ENCODE measurements around the gene KRTAP10-7. TPM values are rescaled to one million over a fixed set of nuclear protein-coding genes. Genes with fewer than 3 reads are reported as not detected.

The KRTAP10-7 gene
- total RNA-seq, 1 experiment from 2014 or later = not detected

Other genes with a start within 250 kb of the KRTAP10-7 start
- 0.60 TPM in 1 of 2 replicates, not detected in the other for gene TRPM2, start 247.0 kb upstream of the KRTAP10-7 start, total RNA-seq (2014; rRNA removed; shearing (Covaris generic))
- 0.08 and 0.10 TPM in 2 replicates for gene LRRC3, start 145.1 kb upstream of the KRTAP10-7 start, total RNA-seq (2014; rRNA removed; shearing (Covaris generic))
- not detected in 2 replicates for gene KRTAP10-1, start 60.4 kb upstream of the KRTAP10-7 start, total RNA-seq (2014; rRNA removed; shearing (Covaris generic))
- not detected in 2 replicates for gene KRTAP10-2, start 49.1 kb upstream of the KRTAP10-7 start, total RNA-seq (2014; rRNA removed; shearing (Covaris generic))
- not detected in 2 replicates for gene KRTAP10-3, start 41.8 kb upstream of the KRTAP10-7 start, total RNA-seq (2014; rRNA removed; shearing (Covaris generic))
- not detected in 2 replicates for gene KRTAP10-4, start 26.9 kb upstream of the KRTAP10-7 start, total RNA-seq (2014; rRNA removed; shearing (Covaris generic))
- not detected in 2 replicates for gene KRTAP10-5, start 20.0 kb upstream of the KRTAP10-7 start, total RNA-seq (2014; rRNA removed; shearing (Covaris generic))
- not detected in 2 replicates for gene KRTAP10-6, start 8.1 kb upstream of the KRTAP10-7 start, total RNA-seq (2014; rRNA removed; shearing (Covaris generic))
- gene KRTAP10-8, start 11.5 kb downstream of the KRTAP10-7 start, total RNA-seq (2014; rRNA removed; shearing (Covaris generic)) = not detected in 2 replicates
- gene KRTAP10-9, start 26.5 kb downstream of the KRTAP10-7 start, total RNA-seq (2014; rRNA removed; shearing (Covaris generic)) = not detected in 2 replicates
- gene KRTAP10-10, start 36.8 kb downstream of the KRTAP10-7 start, total RNA-seq (2014; rRNA removed; shearing (Covaris generic)) = not detected in 2 replicates
- not detected in 2 replicates for gene KRTAP10-11, start 45.8 kb downstream of the KRTAP10-7 start, total RNA-seq (2014; rRNA removed; shearing (Covaris generic))
- not detected in 2 replicates for gene KRTAP12-4, start 54.1 kb downstream of the KRTAP10-7 start, total RNA-seq (2014; rRNA removed; shearing (Covaris generic))
- gene KRTAP12-3, start 57.3 kb downstream of the KRTAP10-7 start, total RNA-seq (2014; rRNA removed; shearing (Covaris generic)) = not detected in 2 replicates
- not detected in 2 replicates for gene KRTAP12-2, start 66.3 kb downstream of the KRTAP10-7 start, total RNA-seq (2014; rRNA removed; shearing (Covaris generic))
- not detected in 2 replicates for gene KRTAP12-1, start 81.6 kb downstream of the KRTAP10-7 start, total RNA-seq (2014; rRNA removed; shearing (Covaris generic))
- gene KRTAP10-12, start 96.6 kb downstream of the KRTAP10-7 start, total RNA-seq (2014; rRNA removed; shearing (Covaris generic)) = not detected in 2 replicates
- not detected in 2 replicates for gene TSPEAR, start 111.0 kb downstream of the KRTAP10-7 start, total RNA-seq (2014; rRNA removed; shearing (Covaris generic))
- 63.7 and 64.5 TPM in 2 replicates for gene UBE2G2, start 201.2 kb downstream of the KRTAP10-7 start, total RNA-seq (2014; rRNA removed; shearing (Covaris generic))
- 90.3 and 98.8 TPM in 2 replicates for gene SUMO3, start 217.5 kb downstream of the KRTAP10-7 start, total RNA-seq (2014; rRNA removed; shearing (Covaris generic))